Measurements from ENCODE around the gene RAB4A.

The RAB4A gene

DNA sequence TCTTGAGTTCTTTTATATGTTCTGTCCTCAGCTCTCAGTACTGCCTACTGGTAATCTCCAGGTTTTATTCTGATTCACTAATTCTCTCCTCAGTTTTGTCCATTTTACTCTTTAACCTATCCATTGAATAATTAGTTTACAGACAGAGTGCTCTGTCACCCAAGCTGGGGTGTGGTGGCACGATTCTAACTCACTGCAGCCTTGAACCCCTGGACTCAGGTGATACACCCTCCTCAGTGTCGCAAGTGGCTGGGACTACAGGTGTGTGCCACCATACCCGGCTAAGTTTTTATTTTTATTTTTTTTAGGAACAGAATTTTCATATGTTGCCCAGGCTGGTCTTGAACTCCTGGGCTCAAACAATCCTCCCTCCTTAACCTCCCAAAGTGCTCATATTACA lies 14.0 kb downstream of the RAB4A start:
- Histone ChIP-seq H3K4me2 (ENCODE audit: low read depth, low read length, poor library complexity, severe bottlenecking) (no peak overlapping the region), H3K9me3 (ENCODE audit: insufficient read depth, low read length) (no peaks in the 10 kb centered on the region), H2AFZ (ENCODE audit: low read depth, low read length, severe bottlenecking) (no peak overlapping the region), H3K4me3 (ENCODE audit: insufficient read depth, low read length, poor library complexity, severe bottlenecking) (no peak overlapping the region), H3K36me3 (ENCODE audit: low read length) (no peaks in the 10 kb centered on the region), H3K9me2 (replicated peaks; ENCODE audit: insufficient read depth, low read length) (no peaks in the 10 kb centered on the region), H3F3A (ENCODE audit: insufficient read depth) (no peaks in the 10 kb centered on the region), H3K9ac (ENCODE audit: low read length) (no peak overlapping the region), H4K20me1 (ENCODE audit: low read depth, low read length) (peaks cover 7% of the 10 kb centered on the region; the same call in 1 of the 2 replicates), H3K79me2 (ENCODE audit: insufficient read depth, low read length) (peaks cover 31% of the 10 kb centered on the region; the same call in 1 of the 2 replicates), H3K27me3 (ENCODE audit: low read length) (no peaks in the 10 kb centered on the region), H3K27ac (ENCODE audit: low read depth, low read length) (no peak overlapping the region)
- TF ChIP-seq CTCF (IDR thresholded peaks at IDR 0.05; ENCODE audit: insufficient read depth, low read length, poor library complexity, severe bottlenecking) (no peak), EZH2phosphoT487 (conservative IDR thresholded peaks at IDR 0.05; ENCODE audit: low read length) (no peak)

- H3K9me3 ChIP-seq (ENCODE audit: insufficient read depth, low read length): no peaks in the 10 kb centered on the region
- no peak overlapping the region for H3K4me2 ChIP-seq (ENCODE audit: low read depth, low read length, poor library complexity, severe bottlenecking)
- H2AFZ ChIP-seq (ENCODE audit: low read depth, low read length, severe bottlenecking): no peak overlapping the region
- H3K27me3 ChIP-seq (ENCODE audit: low read length): no peaks in the 10 kb centered on the region
- H4K20me1 ChIP-seq (ENCODE audit: low read depth, low read length): peaks cover 7% of the 10 kb centered on the region; the same call in 1 of the 2 replicates
- H3K4me3 ChIP-seq (ENCODE audit: insufficient read depth, low read length, poor library complexity, severe bottlenecking): no peak overlapping the region
- peaks cover 25% of the 10 kb centered on the region; the same call in 1 of the 2 replicates for H3K79me2 ChIP-seq (ENCODE audit: insufficient read depth, low read length)
- no peaks in the 10 kb centered on the region for H3K9me2 ChIP-seq (replicated peaks; ENCODE audit: insufficient read depth, low read length)
- no peak overlapping the region for H3K27ac ChIP-seq (ENCODE audit: low read depth, low read length)
- TF ChIP-seq EZH2phosphoT487 (conservative IDR thresholded peaks at IDR 0.05; ENCODE audit: low read length) (no peak), CTCF (IDR thresholded peaks at IDR 0.05; ENCODE audit: insufficient read depth, low read length, poor library complexity, severe bottlenecking) (no peak)
- no peaks in the 10 kb centered on the region for H3F3A ChIP-seq (ENCODE audit: insufficient read depth)
- no peaks in the 10 kb centered on the region for H3K36me3 ChIP-seq (ENCODE audit: low read length)
- H3K9ac ChIP-seq (ENCODE audit: low read length): no peak overlapping the region
These were observed 14.5 kb downstream of the RAB4A start for GRCh38 chr1:229285440-229285839.

- H3K9me2 ChIP-seq (replicated peaks; ENCODE audit: insufficient read depth, low read length): no peaks in the 10 kb centered on the region
- no peaks in the 10 kb centered on the region for H3K36me3 ChIP-seq (ENCODE audit: low read length)
- no peaks in the 10 kb centered on the region for H3F3A ChIP-seq (ENCODE audit: insufficient read depth)
- no peaks in the 10 kb centered on the region for H3K9me3 ChIP-seq (ENCODE audit: insufficient read depth, low read length)
- no peak overlapping the region for H3K4me3 ChIP-seq (ENCODE audit: insufficient read depth, low read length, poor library complexity, severe bottlenecking)
- H3K4me2 ChIP-seq (ENCODE audit: low read depth, low read length, poor library complexity, severe bottlenecking): no peak overlapping the region
- H3K27ac ChIP-seq (ENCODE audit: low read depth, low read length): no peak overlapping the region
- no peaks in the 10 kb centered on the region for H3K27me3 ChIP-seq (ENCODE audit: low read length)
- H2AFZ ChIP-seq (ENCODE audit: low read depth, low read length, severe bottlenecking): no peak overlapping the region
- H3K79me2 ChIP-seq (ENCODE audit: insufficient read depth, low read length): peaks cover 17% of the 10 kb centered on the region; the same call in 1 of the 2 replicates
- H4K20me1 ChIP-seq (ENCODE audit: low read depth, low read length): peaks cover 6% of the 10 kb centered on the region; the same call in 1 of the 2 replicates
- no peak overlapping the region for H3K9ac ChIP-seq (ENCODE audit: low read length)
- no peak for TF ChIP-seq EZH2phosphoT487 (conservative IDR thresholded peaks at IDR 0.05; ENCODE audit: low read length)
- TF ChIP-seq CTCF (IDR thresholded peaks at IDR 0.05; ENCODE audit: insufficient read depth, low read length, poor library complexity, severe bottlenecking): no peak
These were observed 15.3 kb downstream of the RAB4A start for GRCh38 chr1:229286099-229286766.

Measured in SU-DHL-6 (cell line).